HepG2 (cell line): ENCODE data around the gene ZNF607. TPM values are rescaled to one million over a fixed set of nuclear protein-coding genes. Genes with fewer than 3 reads are reported as not detected.

ENCODE experiments used
- CENPX ChIP-seq: sonication (generic); formaldehyde crosslinking; IDR thresholded peaks from 2 replicates; pipeline ENCODE4 v1.9.0; 2021; ENCODE audit warnings: mild to moderate bottlenecking, missing genetic modification reagents, moderate library complexity
- PCBP1 ChIP-seq: fragments of 200-400 bp; formaldehyde crosslinking; IDR thresholded peaks from 2 replicates; pipeline ENCODE4 v1.6.1; 2017; ENCODE audit warnings: mild to moderate bottlenecking, low read depth, low read length, borderline replicate concordance
- POLR2AphosphoS2 ChIP-seq: IDR thresholded peaks from 2 replicates; pipeline ENCODE4 v1.6.1; 2011; ENCODE audit warnings: low read depth, low read length, improper control_type of control experiment
- SMYD3 ChIP-seq: sonication (generic); formaldehyde crosslinking; IDR thresholded peaks from 2 replicates; pipeline ENCODE4 v1.8.1; 2023; ENCODE audit warnings: mild to moderate bottlenecking, missing genetic modification reagents
- SPEN ChIP-seq: sonication (generic); formaldehyde crosslinking; IDR thresholded peaks from 2 replicates; pipeline ENCODE4 v1.5.1; 2020; ENCODE audit warnings: low read depth, mild to moderate bottlenecking, missing genetic modification reagents
- ZBTB7B ChIP-seq: sonication (generic); formaldehyde crosslinking; IDR thresholded peaks from 2 replicates; pipeline ENCODE4 v1.4.0; 2020; ENCODE audit warnings: missing genetic modification reagents
- ZKSCAN1 ChIP-seq: fragments of 150-350 bp; IDR thresholded peaks from 2 replicates; pipeline ENCODE4 v1.6.1; 2014; ENCODE audit warnings: low read length
- ZNF350 ChIP-seq: sonication (generic); formaldehyde crosslinking; IDR thresholded peaks from 2 replicates; pipeline ENCODE4 v1.4.0; 2020; ENCODE audit warnings: mild to moderate bottlenecking, low read depth, missing genetic modification reagents, borderline replicate concordance
- ZNF383 ChIP-seq: sonication (generic); formaldehyde crosslinking; IDR thresholded peaks from 2 replicates; pipeline ENCODE4 v1.4.0; 2020; ENCODE audit warnings: missing genetic modification reagents, mild to moderate bottlenecking, borderline replicate concordance
- ZNF773 ChIP-seq: sonication (generic); formaldehyde crosslinking; IDR thresholded peaks from 2 replicates; pipeline ENCODE4 v1.4.0; 2020; ENCODE audit warnings: missing genetic modification reagents, borderline replicate concordance
- polyA plus RNA-seq, 8 experiments: library from polyadenylated mRNA; depleted of rRNA in 3 of 8; stranded (reverse) in 7 of 8; unstranded in 1 of 8; fragments of >200 nt; fragmentation: Illumina TruSeq in 4 of 8; extraction: Trizol in 4 of 8; gene quantifications; 2 replicates each; pipeline versions ENCODE4 v1.2.1 to v1.2.3, GENCODE V29; 2011 to 2016; ENCODE audit warnings: low read depth in 4 of 8, missing spikeins in 1 of 8, mixed read lengths in 1 of 8; ENCODE audit not compliant: insufficient read depth in 1 of 8
- total RNA-seq, 5 experiments: library from RNA; depleted of rRNA; stranded (reverse); fragments of >200 nt; fragmentation: Illumina TruSeq; extraction: Trizol; gene quantifications; 2 replicates each; pipeline ENCODE4 v1.2.3, GENCODE V29; 2016; ENCODE audit warnings: low read depth in 1 of 5
- TF ChIP-seq, protein P1 (sequence below): IDR thresholded peaks from 2 replicates; pipeline ENCODE4 v1.4.0; 2020; ENCODE audit warnings: mild to moderate bottlenecking, missing genetic modification reagents
- TF ChIP-seq, protein P2 (sequence below): sonication (generic); formaldehyde crosslinking; IDR thresholded peaks from 2 replicates; pipeline ENCODE4 v1.9.0; 2021; ENCODE audit warnings: missing genetic modification reagents, borderline replicate concordance
- TF ChIP-seq, protein P3 (sequence below): sonication (generic); formaldehyde crosslinking; IDR thresholded peaks from 2 replicates; pipeline ENCODE4 v1.4.0; 2020; ENCODE audit warnings: missing genetic modification reagents
- TF ChIP-seq, protein P4 (sequence below): sonication (generic); formaldehyde crosslinking; IDR thresholded peaks from 2 replicates; pipeline ENCODE4 v1.5.0; 2020; ENCODE audit warnings: mild to moderate bottlenecking, missing genetic modification reagents
- TF ChIP-seq, protein P5 (sequence below): sonication (generic); formaldehyde crosslinking; IDR thresholded peaks from 2 replicates; pipeline ENCODE4 v1.5.0; 2020; ENCODE audit warnings: mild to moderate bottlenecking, missing genetic modification reagents, moderate library complexity

Gene ZNF607
- total and polyA plus RNA-seq, 2 of the 13 experiments (the other 11 are each of a cell fraction or from before 2014, with no cell fraction given), result 3.8 to 8.3 TPM

DNA sequence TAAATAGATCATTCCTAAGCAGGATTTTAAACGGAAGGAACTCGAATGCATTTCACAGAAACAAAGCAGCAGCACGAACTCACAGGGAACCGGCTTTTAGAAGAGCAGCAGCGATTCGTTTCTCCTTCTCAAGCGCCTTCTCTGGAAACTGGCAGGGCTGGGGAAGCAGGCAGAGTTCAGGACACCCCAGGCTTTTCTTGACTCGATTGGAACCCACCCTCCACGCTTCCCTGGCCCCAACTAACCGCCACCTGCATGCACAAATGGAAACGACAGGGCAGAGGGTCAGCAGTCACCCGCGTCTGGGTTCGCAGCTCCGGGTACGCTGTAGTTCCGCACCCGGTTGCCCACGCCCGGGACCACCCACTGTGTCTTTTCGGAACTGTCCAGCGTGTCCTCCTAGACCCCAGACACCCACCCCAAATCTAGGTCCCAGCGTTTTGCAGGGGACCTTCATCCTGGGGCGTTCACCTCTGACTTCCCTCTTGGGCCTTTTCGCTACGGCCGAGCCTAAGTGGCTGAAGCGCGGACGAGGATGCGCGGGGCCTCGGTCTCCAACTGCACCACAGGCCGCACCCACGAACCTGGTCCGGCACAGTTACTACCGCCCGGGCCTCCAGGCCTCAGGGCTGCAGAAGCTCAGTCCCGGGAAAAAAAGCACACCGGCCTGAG lies 64.8 kb downstream of the ZNF607 start (continued):
- TF ChIP-seq ZNF350 (CRISPR knock-in tag) (no peak), POLR2AphosphoS2 (no peak), SPEN (CRISPR knock-in tag) (peak; percentile 81; the same call in 1 of the 2 replicates), ZNF383 (CRISPR knock-in tag) (no peak), ZNF773 (CRISPR knock-in tag) (no peak), PCBP1 (0 out of 2 replicates have a peak, but pooled peaks have one; percentile 54), ZBTB7B (peak; percentile 40; the same call in 1 of the 2 replicates), CENPX (no peak), ZKSCAN1 (no peak), SMYD3 (CRISPR knock-in tag) (peak; percentile 21; the same call in 1 of the 2 replicates)
- TF ChIP-seq, protein P1, sequence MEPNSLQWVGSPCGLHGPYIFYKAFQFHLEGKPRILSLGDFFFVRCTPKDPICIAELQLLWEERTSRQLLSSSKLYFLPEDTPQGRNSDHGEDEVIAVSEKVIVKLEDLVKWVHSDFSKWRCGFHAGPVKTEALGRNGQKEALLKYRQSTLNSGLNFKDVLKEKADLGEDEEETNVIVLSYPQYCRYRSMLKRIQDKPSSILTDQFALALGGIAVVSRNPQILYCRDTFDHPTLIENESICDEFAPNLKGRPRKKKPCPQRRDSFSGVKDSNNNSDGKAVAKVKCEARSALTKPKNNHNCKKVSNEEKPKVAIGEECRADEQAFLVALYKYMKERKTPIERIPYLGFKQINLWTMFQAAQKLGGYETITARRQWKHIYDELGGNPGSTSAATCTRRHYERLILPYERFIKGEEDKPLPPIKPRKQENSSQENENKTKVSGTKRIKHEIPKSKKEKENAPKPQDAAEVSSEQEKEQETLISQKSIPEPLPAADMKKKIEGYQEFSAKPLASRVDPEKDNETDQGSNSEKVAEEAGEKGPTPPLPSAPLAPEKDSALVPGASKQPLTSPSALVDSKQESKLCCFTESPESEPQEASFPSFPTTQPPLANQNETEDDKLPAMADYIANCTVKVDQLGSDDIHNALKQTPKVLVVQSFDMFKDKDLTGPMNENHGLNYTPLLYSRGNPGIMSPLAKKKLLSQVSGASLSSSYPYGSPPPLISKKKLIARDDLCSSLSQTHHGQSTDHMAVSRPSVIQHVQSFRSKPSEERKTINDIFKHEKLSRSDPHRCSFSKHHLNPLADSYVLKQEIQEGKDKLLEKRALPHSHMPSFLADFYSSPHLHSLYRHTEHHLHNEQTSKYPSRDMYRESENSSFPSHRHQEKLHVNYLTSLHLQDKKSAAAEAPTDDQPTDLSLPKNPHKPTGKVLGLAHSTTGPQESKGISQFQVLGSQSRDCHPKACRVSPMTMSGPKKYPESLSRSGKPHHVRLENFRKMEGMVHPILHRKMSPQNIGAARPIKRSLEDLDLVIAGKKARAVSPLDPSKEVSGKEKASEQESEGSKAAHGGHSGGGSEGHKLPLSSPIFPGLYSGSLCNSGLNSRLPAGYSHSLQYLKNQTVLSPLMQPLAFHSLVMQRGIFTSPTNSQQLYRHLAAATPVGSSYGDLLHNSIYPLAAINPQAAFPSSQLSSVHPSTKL (CRISPR knock-in tag), result 0 out of 2 replicates have a peak, but pooled peaks have one; percentile 12
- TF ChIP-seq, protein P2, sequence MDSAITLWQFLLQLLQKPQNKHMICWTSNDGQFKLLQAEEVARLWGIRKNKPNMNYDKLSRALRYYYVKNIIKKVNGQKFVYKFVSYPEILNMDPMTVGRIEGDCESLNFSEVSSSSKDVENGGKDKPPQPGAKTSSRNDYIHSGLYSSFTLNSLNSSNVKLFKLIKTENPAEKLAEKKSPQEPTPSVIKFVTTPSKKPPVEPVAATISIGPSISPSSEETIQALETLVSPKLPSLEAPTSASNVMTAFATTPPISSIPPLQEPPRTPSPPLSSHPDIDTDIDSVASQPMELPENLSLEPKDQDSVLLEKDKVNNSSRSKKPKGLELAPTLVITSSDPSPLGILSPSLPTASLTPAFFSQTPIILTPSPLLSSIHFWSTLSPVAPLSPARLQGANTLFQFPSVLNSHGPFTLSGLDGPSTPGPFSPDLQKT, result no peak
- TF ChIP-seq, protein P3, sequence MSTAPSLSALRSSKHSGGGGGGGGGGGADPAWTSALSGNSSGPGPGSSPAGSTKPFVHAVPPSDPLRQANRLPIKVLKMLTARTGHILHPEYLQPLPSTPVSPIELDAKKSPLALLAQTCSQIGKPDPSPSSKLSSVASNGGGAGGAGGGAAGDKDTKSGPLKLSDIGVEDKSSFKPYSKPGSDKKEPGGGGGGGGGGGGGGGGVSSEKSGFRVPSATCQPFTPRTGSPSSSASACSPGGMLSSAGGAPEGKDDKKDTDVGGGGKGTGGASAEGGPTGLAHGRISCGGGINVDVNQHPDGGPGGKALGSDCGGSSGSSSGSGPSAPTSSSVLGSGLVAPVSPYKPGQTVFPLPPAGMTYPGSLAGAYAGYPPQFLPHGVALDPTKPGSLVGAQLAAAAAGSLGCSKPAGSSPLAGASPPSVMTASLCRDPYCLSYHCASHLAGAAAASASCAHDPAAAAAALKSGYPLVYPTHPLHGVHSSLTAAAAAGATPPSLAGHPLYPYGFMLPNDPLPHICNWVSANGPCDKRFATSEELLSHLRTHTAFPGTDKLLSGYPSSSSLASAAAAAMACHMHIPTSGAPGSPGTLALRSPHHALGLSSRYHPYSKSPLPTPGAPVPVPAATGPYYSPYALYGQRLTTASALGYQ, result 0 out of 2 replicates have a peak, but pooled peaks have one; percentile 5
- TF ChIP-seq, protein P4, sequence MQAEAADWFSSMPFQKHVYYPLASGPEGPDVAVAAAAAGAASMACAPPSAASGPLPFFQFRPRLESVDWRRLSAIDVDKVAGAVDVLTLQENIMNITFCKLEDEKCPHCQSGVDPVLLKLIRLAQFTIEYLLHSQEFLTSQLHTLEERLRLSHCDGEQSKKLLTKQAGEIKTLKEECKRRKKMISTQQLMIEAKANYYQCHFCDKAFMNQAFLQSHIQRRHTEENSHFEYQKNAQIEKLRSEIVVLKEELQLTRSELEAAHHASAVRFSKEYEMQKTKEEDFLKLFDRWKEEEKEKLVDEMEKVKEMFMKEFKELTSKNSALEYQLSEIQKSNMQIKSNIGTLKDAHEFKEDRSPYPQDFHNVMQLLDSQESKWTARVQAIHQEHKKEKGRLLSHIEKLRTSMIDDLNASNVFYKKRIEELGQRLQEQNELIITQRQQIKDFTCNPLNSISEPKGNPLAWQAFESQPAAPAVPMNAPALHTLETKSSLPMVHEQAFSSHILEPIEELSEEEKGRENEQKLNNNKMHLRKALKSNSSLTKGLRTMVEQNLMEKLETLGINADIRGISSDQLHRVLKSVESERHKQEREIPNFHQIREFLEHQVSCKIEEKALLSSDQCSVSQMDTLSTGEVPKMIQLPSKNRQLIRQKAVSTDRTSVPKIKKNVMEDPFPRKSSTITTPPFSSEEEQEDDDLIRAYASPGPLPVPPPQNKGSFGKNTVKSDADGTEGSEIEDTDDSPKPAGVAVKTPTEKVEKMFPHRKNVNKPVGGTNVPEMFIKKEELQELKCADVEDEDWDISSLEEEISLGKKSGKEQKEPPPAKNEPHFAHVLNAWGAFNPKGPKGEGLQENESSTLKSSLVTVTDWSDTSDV (CRISPR knock-in tag), result peak; percentile 39; the same call in 1 of the 2 replicates
- TF ChIP-seq, protein P5, sequence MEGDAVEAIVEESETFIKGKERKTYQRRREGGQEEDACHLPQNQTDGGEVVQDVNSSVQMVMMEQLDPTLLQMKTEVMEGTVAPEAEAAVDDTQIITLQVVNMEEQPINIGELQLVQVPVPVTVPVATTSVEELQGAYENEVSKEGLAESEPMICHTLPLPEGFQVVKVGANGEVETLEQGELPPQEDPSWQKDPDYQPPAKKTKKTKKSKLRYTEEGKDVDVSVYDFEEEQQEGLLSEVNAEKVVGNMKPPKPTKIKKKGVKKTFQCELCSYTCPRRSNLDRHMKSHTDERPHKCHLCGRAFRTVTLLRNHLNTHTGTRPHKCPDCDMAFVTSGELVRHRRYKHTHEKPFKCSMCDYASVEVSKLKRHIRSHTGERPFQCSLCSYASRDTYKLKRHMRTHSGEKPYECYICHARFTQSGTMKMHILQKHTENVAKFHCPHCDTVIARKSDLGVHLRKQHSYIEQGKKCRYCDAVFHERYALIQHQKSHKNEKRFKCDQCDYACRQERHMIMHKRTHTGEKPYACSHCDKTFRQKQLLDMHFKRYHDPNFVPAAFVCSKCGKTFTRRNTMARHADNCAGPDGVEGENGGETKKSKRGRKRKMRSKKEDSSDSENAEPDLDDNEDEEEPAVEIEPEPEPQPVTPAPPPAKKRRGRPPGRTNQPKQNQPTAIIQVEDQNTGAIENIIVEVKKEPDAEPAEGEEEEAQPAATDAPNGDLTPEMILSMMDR (CRISPR knock-in tag), result 0 out of 2 replicates have a peak, but pooled peaks have one; percentile 2
